ENCODE results near the gene MOV10.
A peak's percentile ranks its signal among the peaks of the same experiment; 100 is the strongest.
"Not testable (repeated sequence)": the region's sequence is repeated elsewhere in the genome, so short reads cannot be mapped to it uniquely, and the experiment has no call there.

The MOV10 gene

GRCh38 chr1:112715264-112716053 lies 41.0 kb downstream of the MOV10 start, which contains the start of gene PPM1J:
Gene PPM1J, minus strand, starts transcription at chr1:112715332. Its CDS starts 31 bp downstream, at chr1:112715301.
- no peak for TF ChIP-seq CTCF (conservative IDR thresholded peaks at IDR 0.05; ENCODE audit: low read depth, low read length)
- peak; percentile 68 for DNase-seq (ENCODE audit: low read depth)
- peak within 1 kb of the TSS; percentile 66 for H3K4me3 ChIP-seq (ENCODE audit: low read length)

- peak overlapping the region; percentile 66 for H3K4me3 ChIP-seq (ENCODE audit: low read length)
- peak; percentile 64 for DNase-seq (ENCODE audit: low read depth)
- TF ChIP-seq CTCF (conservative IDR thresholded peaks at IDR 0.05; ENCODE audit: low read depth, low read length) = peak; percentile 95
These were observed 41.8 kb downstream of the MOV10 start for GRCh38 chr1:112716133-112716720.

GRCh38 chr1:112717263-112717873 lies 42.9 kb downstream of the MOV10 start:
- no peak overlapping the region for H3K4me3 ChIP-seq (ENCODE audit: low read length)
- no peak for TF ChIP-seq CTCF (conservative IDR thresholded peaks at IDR 0.05; ENCODE audit: low read depth, low read length)
- DNase-seq (ENCODE audit: low read depth) = no peak

GRCh38 chr1:112718691-112719418 lies 44.4 kb downstream of the MOV10 start:
- peak overlapping the region; percentile 8 for H3K4me3 ChIP-seq (ENCODE audit: low read length)
- no peak for DNase-seq (ENCODE audit: low read depth)
- TF ChIP-seq CTCF (conservative IDR thresholded peaks at IDR 0.05; ENCODE audit: low read depth, low read length) = peak; percentile 91

- no peak for TF ChIP-seq CTCF (conservative IDR thresholded peaks at IDR 0.05; ENCODE audit: low read depth, low read length)
- no peak overlapping the region for H3K4me3 ChIP-seq (ENCODE audit: low read length)
- DNase-seq (ENCODE audit: low read depth) = no peak
These were observed 45.2 kb downstream of the MOV10 start for GRCh38 chr1:112719706-112720105.

GRCh38 chr1:112720800-112721199 lies 46.3 kb downstream of the MOV10 start:
- no peak for TF ChIP-seq CTCF (conservative IDR thresholded peaks at IDR 0.05; ENCODE audit: low read depth, low read length)
- DNase-seq (ENCODE audit: low read depth) = no peak
- no peak overlapping the region for H3K4me3 ChIP-seq (ENCODE audit: low read length)

GRCh38 chr1:112721294-112721693 lies 46.8 kb downstream of the MOV10 start:
- DNase-seq (ENCODE audit: low read depth) = not testable (repeated sequence)

More at GRCh38 chr1:112721294-112721693, 46.8 kb downstream of the MOV10 start:
- H3K4me3 ChIP-seq (ENCODE audit: low read length) = not testable (repeated sequence)

All from retinal pigment epithelial cell (primary cell).